ENCODE measurements around the gene MS4A15. TPM values are rescaled to one million over a fixed set of nuclear protein-coding genes. Genes with fewer than 3 reads are reported as not detected.
"Not testable (repeated sequence)": the region's sequence is repeated elsewhere in the genome, so short reads cannot be mapped to it uniquely, and the experiment has no call there.

Gene MS4A15
- total and polyA plus RNA-seq, 12 donors = 0.07 to 0.28 (median 0.23) TPM; not detected in 8

DNA sequence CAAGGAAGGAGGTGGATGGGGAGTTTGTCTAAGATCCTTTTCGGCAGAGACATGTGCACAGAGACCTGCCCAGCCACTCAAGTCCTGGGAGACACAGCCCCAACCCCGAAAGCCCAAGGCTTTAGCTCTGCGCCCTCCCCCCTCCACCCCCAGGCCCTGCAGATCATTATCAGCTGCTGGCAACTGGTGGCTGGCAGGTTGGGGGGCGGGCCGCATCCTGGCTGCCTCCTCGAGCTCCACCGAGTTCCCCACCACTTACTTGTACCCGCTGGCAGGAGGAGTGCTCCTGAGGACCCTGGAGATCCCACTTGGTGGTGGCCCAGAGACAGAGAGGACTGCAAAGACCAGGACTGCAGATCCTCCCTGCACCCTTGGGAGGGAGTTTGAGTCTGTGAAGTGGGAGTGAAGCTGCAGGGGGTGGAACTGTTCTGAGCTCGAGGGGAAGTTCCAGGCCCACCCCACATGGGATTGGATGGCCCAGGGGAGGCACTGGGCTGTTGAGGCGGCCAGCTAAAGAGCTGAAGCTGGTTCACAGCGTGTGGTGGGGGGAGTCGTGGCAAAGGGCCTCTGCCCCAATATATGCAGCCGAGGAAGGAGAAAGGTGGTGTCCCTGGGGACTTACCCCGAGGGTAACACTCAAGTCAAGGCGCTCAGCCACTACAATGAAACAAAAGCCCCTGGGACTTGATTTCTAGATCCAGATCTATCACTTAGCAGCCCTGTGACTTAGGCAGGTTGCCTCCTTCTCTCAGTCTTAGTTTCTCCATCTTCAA lies 65.3 kb downstream of the MS4A15 start:
- Histone ChIP-seq H3K27ac (no peak overlapping the region), H3K27me3 (no peaks in the 10 kb centered on the region), H3K4me3 (no peak overlapping the region), H3K4me1 (replicated peaks in 1 of 2) (no peaks in the 10 kb centered on the region), H3K9me3 (replicated peaks in 1 of 3) (no peaks in the 10 kb centered on the region), H3K36me3 (replicated peaks in 1 of 2) (no peaks in the 10 kb centered on the region)
- WGBS, 4 donors = 68 to 82% (median 74%) methylated on average over 3 to 15 of the region's 15 CpGs
- DNase-seq = no peak
- intact Hi-C loops (cut with DNase I) = no loop called here
- TF ChIP-seq POLR2A (IDR thresholded peaks at IDR 0.05) = no peak
- TF ChIP-seq, protein P1, sequence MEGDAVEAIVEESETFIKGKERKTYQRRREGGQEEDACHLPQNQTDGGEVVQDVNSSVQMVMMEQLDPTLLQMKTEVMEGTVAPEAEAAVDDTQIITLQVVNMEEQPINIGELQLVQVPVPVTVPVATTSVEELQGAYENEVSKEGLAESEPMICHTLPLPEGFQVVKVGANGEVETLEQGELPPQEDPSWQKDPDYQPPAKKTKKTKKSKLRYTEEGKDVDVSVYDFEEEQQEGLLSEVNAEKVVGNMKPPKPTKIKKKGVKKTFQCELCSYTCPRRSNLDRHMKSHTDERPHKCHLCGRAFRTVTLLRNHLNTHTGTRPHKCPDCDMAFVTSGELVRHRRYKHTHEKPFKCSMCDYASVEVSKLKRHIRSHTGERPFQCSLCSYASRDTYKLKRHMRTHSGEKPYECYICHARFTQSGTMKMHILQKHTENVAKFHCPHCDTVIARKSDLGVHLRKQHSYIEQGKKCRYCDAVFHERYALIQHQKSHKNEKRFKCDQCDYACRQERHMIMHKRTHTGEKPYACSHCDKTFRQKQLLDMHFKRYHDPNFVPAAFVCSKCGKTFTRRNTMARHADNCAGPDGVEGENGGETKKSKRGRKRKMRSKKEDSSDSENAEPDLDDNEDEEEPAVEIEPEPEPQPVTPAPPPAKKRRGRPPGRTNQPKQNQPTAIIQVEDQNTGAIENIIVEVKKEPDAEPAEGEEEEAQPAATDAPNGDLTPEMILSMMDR (IDR thresholded peaks at IDR 0.05) = no peak

DNA sequence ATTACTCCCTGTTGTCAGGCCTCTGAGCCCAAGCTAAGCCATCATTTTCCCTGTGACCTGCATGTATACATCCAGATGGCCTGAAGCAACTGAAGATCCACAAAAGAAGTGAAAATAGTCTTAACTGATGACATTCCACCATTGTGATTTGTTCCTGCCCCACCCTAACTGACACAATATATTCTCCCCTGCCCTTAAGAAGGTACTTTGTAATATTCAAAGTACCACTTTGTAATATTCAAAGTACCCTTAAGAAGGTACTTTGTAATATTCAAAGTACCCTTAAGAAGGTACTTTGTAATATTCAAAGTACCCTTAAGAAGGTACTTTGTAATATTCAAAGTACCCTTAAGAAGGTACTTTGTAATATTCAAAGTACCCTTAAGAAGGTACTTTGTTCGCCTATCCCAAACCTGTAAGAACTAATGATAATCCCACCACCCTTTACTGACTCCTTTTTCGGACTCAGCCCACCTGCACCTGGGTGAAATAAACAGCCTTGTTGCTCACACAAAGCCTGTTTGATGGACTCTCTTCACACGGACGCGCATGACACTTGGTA lies 67.2 kb downstream of the MS4A15 start:
- 86 to 93% (median 91%) methylated on average over 5 of the region's 5 CpGs for WGBS, 4 donors
- H3K27me3 ChIP-seq; H3K9me3 ChIP-seq (replicated peaks in 1 of 3); DNase-seq; H3K4me1 ChIP-seq (replicated peaks in 1 of 2); H3K4me3 ChIP-seq; H3K27ac ChIP-seq; H3K36me3 ChIP-seq (replicated peaks in 1 of 2); intact Hi-C loops (cut with DNase I): not testable (repeated sequence)

DNA sequence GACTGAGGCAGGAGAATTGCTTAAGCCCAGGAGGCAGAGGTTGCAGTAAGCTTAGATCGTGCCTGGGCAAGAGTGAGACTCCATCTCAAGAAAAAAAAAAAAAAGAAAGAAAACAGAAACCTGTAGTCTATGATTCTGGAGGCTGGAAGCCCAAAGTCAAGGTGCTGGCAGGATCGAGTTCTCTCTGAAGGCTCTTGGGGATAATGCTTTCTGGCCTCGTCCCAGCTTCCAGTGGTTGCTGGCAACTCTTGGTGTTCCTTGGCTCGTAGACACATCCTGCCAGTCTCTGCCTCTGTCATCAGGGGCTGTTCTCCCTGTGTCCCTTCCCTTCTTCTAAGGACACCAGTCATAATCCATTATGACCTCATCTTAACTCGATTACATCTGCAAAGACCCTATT lies 68.5 kb downstream of the MS4A15 start:
- Histone ChIP-seq H3K27ac (no peak overlapping the region), H3K36me3 (replicated peaks in 1 of 2) (no peaks in the 10 kb centered on the region), H3K4me3 (no peak overlapping the region), H3K4me1 (replicated peaks in 1 of 2) (no peaks in the 10 kb centered on the region), H3K27me3 (no peaks in the 10 kb centered on the region), H3K9me3 (replicated peaks in 1 of 3) (no peaks in the 10 kb centered on the region)
- 91 to 95% (median 92%) methylated on average over 5 of the region's 5 CpGs for WGBS, 4 donors
- intact Hi-C loops (cut with DNase I) = no loop called here
- TF ChIP-seq, protein P1 (IDR thresholded peaks at IDR 0.05) = no peak
- TF ChIP-seq POLR2A (IDR thresholded peaks at IDR 0.05) = no peak
- DNase-seq = no peak

DNA sequence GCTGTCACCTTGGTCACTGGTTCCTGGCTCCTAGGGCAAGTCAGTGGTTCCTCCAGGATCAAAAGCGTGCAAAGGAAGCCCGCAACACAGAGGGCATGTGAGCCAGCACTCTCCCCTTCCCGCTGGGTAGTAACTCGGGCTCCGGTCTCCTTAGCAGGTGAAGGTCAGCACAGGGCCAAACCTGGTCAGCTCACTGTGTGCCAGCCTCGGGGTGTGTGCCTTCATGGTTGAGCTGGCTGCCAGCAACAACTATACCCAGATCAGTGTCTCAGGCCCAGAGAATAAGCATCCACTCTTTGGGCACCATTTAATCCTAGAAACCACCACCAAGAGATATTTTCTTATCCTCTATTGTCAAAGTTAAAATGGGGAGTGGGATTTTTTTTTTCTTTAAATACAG lies 69.1 kb downstream of the MS4A15 start:
- Histone ChIP-seq H3K9me3 (replicated peaks in 1 of 3) (no peaks in the 10 kb centered on the region), H3K27ac (no peak overlapping the region), H3K4me1 (replicated peaks in 1 of 2) (no peaks in the 10 kb centered on the region), H3K27me3 (no peaks in the 10 kb centered on the region), H3K4me3 (no peak overlapping the region), H3K36me3 (replicated peaks in 1 of 2) (no peaks in the 10 kb centered on the region)
- WGBS, 4 donors = 71 to 83% (median 71%) methylated on average over 2 to 6 of the region's 6 CpGs; no CpG with 5 or more reads in 1 of the 4 donors
- intact Hi-C loops (cut with DNase I) = no loop called here
- TF ChIP-seq, protein P1 (IDR thresholded peaks at IDR 0.05) = no peak
- TF ChIP-seq POLR2A (IDR thresholded peaks at IDR 0.05) = no peak
- no peak for DNase-seq

Other genes with a start within 250 kb of the MS4A15 start
- not detected for gene MS4A13, start 241.5 kb upstream of the MS4A15 start, total RNA-seq
- not detected for gene MS4A13, start 241.5 kb upstream of the MS4A15 start, polyA plus RNA-seq
- under 1 TPM in 2 of 9 donors, not detected in 7; 0.46 to 0.67 TPM for gene MS4A8, start 57.3 kb upstream of the MS4A15 start, total RNA-seq
- 1 to 10 TPM in 2 of 3 donors, under 1 TPM in 1; 0.27 to 2.0 (median 1.5) TPM for gene MS4A8, start 57.3 kb upstream of the MS4A15 start, polyA plus RNA-seq
- gene MS4A18, start 32.1 kb upstream of the MS4A15 start, total RNA-seq = not detected
- gene MS4A18, start 32.1 kb upstream of the MS4A15 start, polyA plus RNA-seq = not detected
- not detected for gene MS4A10, start 28.5 kb downstream of the MS4A15 start, total RNA-seq
- not detected for gene MS4A10, start 28.5 kb downstream of the MS4A15 start, polyA plus RNA-seq
- 10 to 100 TPM; 25.1 to 52.4 (median 30.2) TPM for gene CCDC86, start 85.2 kb downstream of the MS4A15 start, total RNA-seq
- 10 to 100 TPM; 14.7 to 50.9 (median 22.6) TPM for gene CCDC86, start 85.2 kb downstream of the MS4A15 start, polyA plus RNA-seq
- gene PTGDR2, start 99.1 kb downstream of the MS4A15 start, total RNA-seq = under 1 TPM in 3 of 9 donors, not detected in 6; 0.18 to 0.61 (median 0.27) TPM
- gene PTGDR2, start 99.1 kb downstream of the MS4A15 start, polyA plus RNA-seq = under 1 TPM in 2 of 3 donors, not detected in 1; 0.17 to 0.24 TPM
- 1 to 10 TPM in 3 of 9 donors, under 1 TPM in 4, not detected in 2; 0.25 to 6.3 (median 0.83) TPM for gene ZP1, start 110.7 kb downstream of the MS4A15 start, total RNA-seq
- gene ZP1, start 110.7 kb downstream of the MS4A15 start, polyA plus RNA-seq = 1 to 10 TPM in 1 of 3 donors, under 1 TPM in 2; 0.24 to 1.4 (median 0.48) TPM
- 100 to 1,000 TPM in 3 of 9 donors, 10 to 100 TPM in 6; 45.5 to 129 (median 97.1) TPM for gene PRPF19, start 149.7 kb downstream of the MS4A15 start, total RNA-seq
- 100 to 1,000 TPM; 101 to 107 (median 103) TPM for gene PRPF19, start 149.7 kb downstream of the MS4A15 start, polyA plus RNA-seq
- gene TMEM109, start 157.3 kb downstream of the MS4A15 start, total RNA-seq = 100 to 1,000 TPM in 3 of 9 donors, 10 to 100 TPM in 6; 29.3 to 115 (median 86.7) TPM
- gene TMEM109, start 157.3 kb downstream of the MS4A15 start, polyA plus RNA-seq = 10 to 100 TPM; 38.0 to 66.3 (median 65.0) TPM
- 10 to 100 TPM; 14.4 to 66.1 (median 39.6) TPM for gene TMEM132A, start 167.6 kb downstream of the MS4A15 start, total RNA-seq
- 10 to 100 TPM in 2 of 3 donors, 1 to 10 TPM in 1; 3.4 to 48.9 (median 37.9) TPM for gene TMEM132A, start 167.6 kb downstream of the MS4A15 start, polyA plus RNA-seq
- gene SLC15A3, start 195.3 kb downstream of the MS4A15 start, total RNA-seq = 10 to 100 TPM in 8 of 9 donors, 1 to 10 TPM in 1; 6.7 to 34.9 (median 28.9) TPM
- gene SLC15A3, start 195.3 kb downstream of the MS4A15 start, polyA plus RNA-seq = 10 to 100 TPM; 15.8 to 57.7 (median 37.2) TPM
- gene CD6, start 214.8 kb downstream of the MS4A15 start, total RNA-seq = 1 to 10 TPM in 7 of 9 donors, under 1 TPM in 2; 0.22 to 8.4 (median 2.2) TPM
- 1 to 10 TPM in 1 of 3 donors, under 1 TPM in 2; 0.37 to 3.0 (median 0.67) TPM for gene CD6, start 214.8 kb downstream of the MS4A15 start, polyA plus RNA-seq